Neutrophil (primary cell): ENCODE data around the gene ACBD6.

ENCODE experiments used
- H3K27ac ChIP-seq: fragments of 200-600 bp; sonication (generic); 2 replicates; pipeline ENCODE4 v1.5.1; 2016; ENCODE audit warnings: mild to moderate bottlenecking, moderate library complexity
- H3K27me3 ChIP-seq: fragments of 200-600 bp; sonication (generic); 2 replicates; pipeline ENCODE4 v1.6.0; 2016; ENCODE audit warnings: mild to moderate bottlenecking
- H3K36me3 ChIP-seq: fragments of 200-600 bp; sonication (generic); 2 replicates; pipeline ENCODE4 v1.5.1; 2017
- H3K4me1 ChIP-seq, 2 experiments: fragments of 200-600 bp in 1 of 2; sonication (generic) in 1 of 2; 1 replicate in 1 of 2; 2 replicates in 1 of 2; pipeline versions ENCODE4 v1.5.1 to v1.6.1; 2013 to 2016; ENCODE audit warnings: low read depth in 1 of 2, low read length in 1 of 2, mild to moderate bottlenecking in 1 of 2, moderate library complexity in 1 of 2; ENCODE audit not compliant: control insufficient read depth in 1 of 2, insufficient read depth in 1 of 2
- H3K4me3 ChIP-seq, 2 experiments: fragments of 200-600 bp in 1 of 2; sonication (generic) in 1 of 2; 1 replicate in 1 of 2; 2 replicates in 1 of 2; pipeline ENCODE4 v1.5.1; 2013 to 2016; ENCODE audit warnings: low read depth in 1 of 2, low read length in 1 of 2, mild to moderate bottlenecking in 1 of 2, moderate library complexity in 1 of 2
- H3K9me3 ChIP-seq: fragments of 200-600 bp; sonication (generic); 2 replicates; pipeline ENCODE4 v1.5.1; 2016
- TF ChIP-seq, protein P1 (sequence below): fragments of 200-600 bp; sonication (generic); IDR thresholded peaks from 2 replicates; pipeline ENCODE4 v1.5.1; 2016; ENCODE audit warnings: antibody characterized with exemption

The ACBD6 gene

GRCh38 chr1:180286417-180286816, 216.0 kb downstream of the ACBD6 start:
- Histone ChIP-seq H3K4me1 (peaks cover 11 to 12% of the 10 kb centered on the region in 2 experiments), H3K27ac (peak overlapping the region; percentile 16), H3K9me3 (no peaks in the 10 kb centered on the region), H3K27me3 (no peaks in the 10 kb centered on the region), H3K36me3 (no peaks in the 10 kb centered on the region), H3K4me3 (no peak overlapping the region)
- TF ChIP-seq, protein P1, sequence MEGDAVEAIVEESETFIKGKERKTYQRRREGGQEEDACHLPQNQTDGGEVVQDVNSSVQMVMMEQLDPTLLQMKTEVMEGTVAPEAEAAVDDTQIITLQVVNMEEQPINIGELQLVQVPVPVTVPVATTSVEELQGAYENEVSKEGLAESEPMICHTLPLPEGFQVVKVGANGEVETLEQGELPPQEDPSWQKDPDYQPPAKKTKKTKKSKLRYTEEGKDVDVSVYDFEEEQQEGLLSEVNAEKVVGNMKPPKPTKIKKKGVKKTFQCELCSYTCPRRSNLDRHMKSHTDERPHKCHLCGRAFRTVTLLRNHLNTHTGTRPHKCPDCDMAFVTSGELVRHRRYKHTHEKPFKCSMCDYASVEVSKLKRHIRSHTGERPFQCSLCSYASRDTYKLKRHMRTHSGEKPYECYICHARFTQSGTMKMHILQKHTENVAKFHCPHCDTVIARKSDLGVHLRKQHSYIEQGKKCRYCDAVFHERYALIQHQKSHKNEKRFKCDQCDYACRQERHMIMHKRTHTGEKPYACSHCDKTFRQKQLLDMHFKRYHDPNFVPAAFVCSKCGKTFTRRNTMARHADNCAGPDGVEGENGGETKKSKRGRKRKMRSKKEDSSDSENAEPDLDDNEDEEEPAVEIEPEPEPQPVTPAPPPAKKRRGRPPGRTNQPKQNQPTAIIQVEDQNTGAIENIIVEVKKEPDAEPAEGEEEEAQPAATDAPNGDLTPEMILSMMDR = no peak

DNA sequence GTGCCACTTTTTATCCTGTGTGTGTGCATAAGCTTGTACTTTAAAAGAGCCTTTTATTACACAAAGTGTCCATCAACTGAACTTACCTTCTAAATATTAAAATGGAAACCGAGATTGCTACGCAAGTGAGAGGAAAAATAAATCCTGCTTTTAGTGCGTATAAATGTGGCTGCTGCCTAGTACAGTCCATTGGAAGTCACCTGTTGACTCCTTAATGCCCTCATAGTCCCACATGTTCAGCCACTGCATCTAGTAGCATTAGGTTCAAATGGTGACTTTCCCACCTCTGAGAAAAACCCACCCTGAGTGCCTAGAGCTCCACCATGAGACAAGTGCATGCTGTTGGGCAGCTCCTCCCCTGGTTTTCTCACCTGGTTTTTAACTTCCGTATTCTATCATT, 219.3 kb downstream of the ACBD6 start:
- H3K4me3 ChIP-seq = no peak overlapping the region
- H3K4me1 ChIP-seq = peaks cover 31 to 41% of the 10 kb centered on the region in 2 experiments
- no peaks in the 10 kb centered on the region for H3K27me3 ChIP-seq
- TF ChIP-seq, protein P1 = no peak
- no peak overlapping the region for H3K27ac ChIP-seq
- no peaks in the 10 kb centered on the region for H3K9me3 ChIP-seq
- no peaks in the 10 kb centered on the region for H3K36me3 ChIP-seq

DNA sequence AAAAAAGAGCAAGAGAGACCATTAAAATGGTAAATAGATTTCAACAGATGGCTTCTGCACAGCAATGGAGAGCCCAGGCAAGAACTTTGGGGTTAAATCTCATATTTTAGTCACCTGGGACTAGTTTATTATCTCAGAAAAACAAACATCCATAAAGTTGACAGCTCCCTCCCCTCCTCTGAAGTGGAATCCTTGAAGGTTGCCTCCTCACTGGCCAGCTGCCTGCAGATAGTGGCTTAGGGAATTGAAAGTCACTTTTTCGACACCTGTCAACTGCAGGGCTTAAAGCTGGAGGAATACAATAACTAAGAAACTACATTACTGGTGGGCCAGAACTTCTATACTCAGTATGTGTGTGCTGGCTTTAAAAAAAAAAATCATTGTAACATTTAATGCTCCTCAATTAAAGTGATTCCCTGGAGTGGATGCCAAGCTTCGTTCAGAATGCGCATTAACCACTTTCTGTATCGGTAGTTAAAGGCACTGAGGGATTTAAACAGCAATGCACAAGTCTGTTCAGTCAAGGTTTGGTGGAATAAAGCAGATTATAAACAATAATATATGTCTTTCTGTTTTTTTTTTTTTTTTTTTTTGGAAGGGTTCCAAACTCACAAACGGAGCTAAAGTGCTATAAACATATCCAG, 219.9 kb downstream of the ACBD6 start:
- Histone ChIP-seq H3K4me1 (peaks cover 36 to 46% of the 10 kb centered on the region in 2 experiments), H3K36me3 (no peaks in the 10 kb centered on the region), H3K4me3 (no peak overlapping the region), H3K9me3 (no peaks in the 10 kb centered on the region), H3K27ac (no peak overlapping the region), H3K27me3 (no peaks in the 10 kb centered on the region)
- TF ChIP-seq, protein P1 = no peak

DNA sequence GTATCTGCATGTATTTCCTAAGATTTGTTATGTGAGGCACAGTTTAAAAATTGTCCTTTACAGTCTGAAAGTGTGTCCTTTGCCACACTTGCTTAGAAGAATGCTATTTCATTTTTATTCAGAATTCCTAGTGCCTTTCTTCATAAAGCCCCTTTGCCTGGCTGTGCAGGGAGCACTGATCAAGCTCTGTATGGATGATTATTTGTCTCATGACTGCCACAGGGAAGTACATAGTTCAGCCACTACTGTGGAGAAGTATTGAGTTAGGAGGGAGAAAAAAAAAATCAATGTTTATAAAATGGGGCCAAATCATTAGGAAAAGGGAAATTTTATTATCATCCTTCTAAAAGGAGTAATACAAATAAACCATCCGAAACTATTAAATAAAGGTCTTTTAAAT, 220.9 kb downstream of the ACBD6 start:
- Histone ChIP-seq H3K36me3 (no peaks in the 10 kb centered on the region), H3K4me1 (peaks cover 41 to 55% of the 10 kb centered on the region in 2 experiments), H3K27ac (peak overlapping the region; percentile 98), H3K27me3 (no peaks in the 10 kb centered on the region), H3K9me3 (no peaks in the 10 kb centered on the region), H3K4me3 (no peak overlapping the region)
- TF ChIP-seq, protein P1 = no peak

- no peaks in the 10 kb centered on the region for H3K9me3 ChIP-seq
- H3K36me3 ChIP-seq = no peaks in the 10 kb centered on the region
- TF ChIP-seq, protein P1 = no peak
- peaks cover 38 to 59% of the 10 kb centered on the region in 2 experiments for H3K4me1 ChIP-seq
- H3K4me3 ChIP-seq = no peak overlapping the region
- H3K27ac ChIP-seq = peak overlapping the region; percentile 98
- no peaks in the 10 kb centered on the region for H3K27me3 ChIP-seq
Measured at GRCh38 chr1:180280617-180281016, 221.8 kb downstream of the ACBD6 start.
